ENCODE data around the gene IGSF21. TPM values are rescaled to one million over a fixed set of nuclear protein-coding genes. Genes with fewer than 3 reads are reported as not detected.

Gene IGSF21
- total and polyA plus RNA-seq, 7 experiments from 2014 or later = not detected

- no peak overlapping the region for H3K27ac Mint-ChIP-seq
- peaks cover 4 to 35% (median 26%) of the 10 kb centered on the region in 5 donors for H3K27me3 Mint-ChIP-seq
- no peak for DNase-seq
- no peak overlapping the region for H3K4me3 Mint-ChIP-seq
- no peak for ATAC-seq
- Histone ChIP-seq H3K4me3 (ENCODE audit: low read length) (no peak overlapping the region), H3K4me1 (ENCODE audit: control insufficient read depth in 2 of 2, insufficient read depth in 2 of 2, low read length in 2 of 2) (no peaks in the 10 kb centered on the region), H3K27me3 (ENCODE audit: control insufficient read depth in 2 of 2, insufficient read depth in 2 of 2, low read length in 2 of 2) (no peaks in the 10 kb centered on the region), H3K36me3 (ENCODE audit: control insufficient read depth in 2 of 3, insufficient read depth in 3 of 3, low read length in 3 of 3) (no peaks in the 10 kb centered on the region), H3K27ac (ENCODE audit: low read depth, low read length) (no peak overlapping the region), H3K9me3 (ENCODE audit: control insufficient read depth in 2 of 3, low read length in 3 of 3) (no peaks in the 10 kb centered on the region)
- intact Hi-C loops (cut with micrococcal nuclease) = no loop called here
- CTCF ChIA-PET = no interaction called here
- peaks cover 0 to 2% (median 0%) of the 10 kb centered on the region in 7 donors for H3K4me1 Mint-ChIP-seq
- H3K9me3 Mint-ChIP-seq = peaks cover 0 to 3% (median 0%) of the 10 kb centered on the region in 11 donors
- POLR2A ChIA-PET = no interaction called here
- no peaks in the 10 kb centered on the region for H3K36me3 Mint-ChIP-seq
These were observed 291.4 kb downstream of the IGSF21 start for GRCh38 chr1:18398791-18399530.

GRCh38 chr1:18400347-18401102, 292.9 kb downstream of the IGSF21 start:
- Histone ChIP-seq H3K4me3 (ENCODE audit: low read length) (no peak overlapping the region), H3K27me3 (ENCODE audit: control insufficient read depth in 2 of 2, insufficient read depth in 2 of 2, low read length in 2 of 2) (no peaks in the 10 kb centered on the region), H3K27ac (ENCODE audit: low read depth, low read length) (no peak overlapping the region), H3K36me3 (ENCODE audit: control insufficient read depth in 2 of 3, insufficient read depth in 3 of 3, low read length in 3 of 3) (no peaks in the 10 kb centered on the region), H3K9me3 (ENCODE audit: control insufficient read depth in 2 of 3, low read length in 3 of 3) (no peaks in the 10 kb centered on the region), H3K4me1 (ENCODE audit: control insufficient read depth in 2 of 2, insufficient read depth in 2 of 2, low read length in 2 of 2) (no peaks in the 10 kb centered on the region)
- ChIA-PET CTCF (interaction anchor here (0.5 kb wide), 1 partner anchor 168 kb away, joined by 3 read pairs; no protein-coding TSS in a partner anchor), POLR2A (no interaction called here)
- Mint-ChIP-seq H3K36me3 (no peaks in the 10 kb centered on the region), H3K9me3 (peaks cover 0 to 2% (median 0%) of the 10 kb centered on the region in 11 donors), H3K27me3 (peaks cover 4 to 48% (median 32%) of the 10 kb centered on the region in 5 donors), H3K4me3 (no peak overlapping the region), H3K27ac (no peak overlapping the region), H3K4me1 (peaks cover 0 to 3% (median 0%) of the 10 kb centered on the region in 7 donors)
- DNase-seq (no peak), ATAC-seq (no peak)
- intact Hi-C loops (cut with micrococcal nuclease) = no loop called here

GRCh38 chr1:18401921-18402320, 294.3 kb downstream of the IGSF21 start:
- no peaks in the 10 kb centered on the region for H3K36me3 ChIP-seq (ENCODE audit: control insufficient read depth in 2 of 3, insufficient read depth in 3 of 3, low read length in 3 of 3)
- H3K27ac ChIP-seq (ENCODE audit: low read depth, low read length) = no peak overlapping the region
- H3K4me3 ChIP-seq (ENCODE audit: low read length) = no peak overlapping the region
- peaks cover 0 to 3% (median 0%) of the 10 kb centered on the region in 5 donors for H3K36me3 Mint-ChIP-seq
- intact Hi-C loops (cut with micrococcal nuclease) = no loop called here
- H3K4me1 ChIP-seq (ENCODE audit: control insufficient read depth in 2 of 2, insufficient read depth in 2 of 2, low read length in 2 of 2) = no peaks in the 10 kb centered on the region
- ChIA-PET CTCF (no interaction called here), POLR2A (no interaction called here)
- no peak overlapping the region for H3K27ac Mint-ChIP-seq
- DNase-seq (no peak), ATAC-seq (no peak)
- no peaks in the 10 kb centered on the region for H3K27me3 ChIP-seq (ENCODE audit: control insufficient read depth in 2 of 2, insufficient read depth in 2 of 2, low read length in 2 of 2)
- peaks cover 4 to 52% (median 40%) of the 10 kb centered on the region in 5 donors for H3K27me3 Mint-ChIP-seq
- H3K4me3 Mint-ChIP-seq = no peak overlapping the region
- H3K4me1 Mint-ChIP-seq = peaks cover 0 to 5% (median 0%) of the 10 kb centered on the region in 7 donors
- H3K9me3 Mint-ChIP-seq = peaks cover 0 to 2% (median 0%) of the 10 kb centered on the region in 11 donors
- H3K9me3 ChIP-seq (ENCODE audit: control insufficient read depth in 2 of 3, low read length in 3 of 3) = no peaks in the 10 kb centered on the region

GRCh38 chr1:18404460-18404859, 296.9 kb downstream of the IGSF21 start:
- Histone ChIP-seq H3K27me3 (ENCODE audit: control insufficient read depth in 2 of 2, insufficient read depth in 2 of 2, low read length in 2 of 2) (no peaks in the 10 kb centered on the region), H3K4me3 (ENCODE audit: low read length) (no peak overlapping the region), H3K27ac (ENCODE audit: low read depth, low read length) (no peak overlapping the region), H3K36me3 (ENCODE audit: control insufficient read depth in 2 of 3, insufficient read depth in 3 of 3, low read length in 3 of 3) (no peaks in the 10 kb centered on the region), H3K4me1 (ENCODE audit: control insufficient read depth in 2 of 2, insufficient read depth in 2 of 2, low read length in 2 of 2) (no peaks in the 10 kb centered on the region), H3K9me3 (ENCODE audit: control insufficient read depth in 2 of 3, low read length in 3 of 3) (no peaks in the 10 kb centered on the region)
- Mint-ChIP-seq H3K27ac (no peak overlapping the region), H3K4me1 (peaks cover 0 to 5% (median 0%) of the 10 kb centered on the region in 7 donors), H3K36me3 (peaks cover 0 to 3% (median 0%) of the 10 kb centered on the region in 5 donors), H3K9me3 (peaks cover 0 to 3% (median 0%) of the 10 kb centered on the region in 11 donors), H3K27me3 (peaks cover 4 to 41% (median 30%) of the 10 kb centered on the region in 5 donors), H3K4me3 (no peak overlapping the region)
- intact Hi-C loops (cut with micrococcal nuclease) = no loop called here
- ATAC-seq = no peak
- no peak for DNase-seq
- ChIA-PET POLR2A (no interaction called here), CTCF (no interaction called here)

- Histone ChIP-seq H3K9me3 (ENCODE audit: control insufficient read depth in 2 of 3, low read length in 3 of 3) (peaks cover 0 to 21% (median 0%) of the 10 kb centered on the region in 3 experiments), H3K36me3 (ENCODE audit: control insufficient read depth in 2 of 3, insufficient read depth in 3 of 3, low read length in 3 of 3) (no peaks in the 10 kb centered on the region), H3K4me3 (ENCODE audit: low read length) (no peak overlapping the region), H3K27me3 (ENCODE audit: control insufficient read depth in 2 of 2, insufficient read depth in 2 of 2, low read length in 2 of 2) (no peaks in the 10 kb centered on the region), H3K27ac (ENCODE audit: low read depth, low read length) (no peak overlapping the region), H3K4me1 (ENCODE audit: control insufficient read depth in 2 of 2, insufficient read depth in 2 of 2, low read length in 2 of 2) (no peaks in the 10 kb centered on the region)
- intact Hi-C loops (cut with micrococcal nuclease) = no loop called here
- peaks cover 0 to 14% (median 6%) of the 10 kb centered on the region in 11 donors for H3K9me3 Mint-ChIP-seq
- POLR2A ChIA-PET = no interaction called here
- H3K4me3 Mint-ChIP-seq = no peak overlapping the region
- CTCF ChIA-PET = no interaction called here
- DNase-seq = no peak
- H3K4me1 Mint-ChIP-seq = peaks cover 0 to 3% (median 0%) of the 10 kb centered on the region in 7 donors
- H3K27ac Mint-ChIP-seq = no peak overlapping the region
- H3K36me3 Mint-ChIP-seq = peaks cover 0 to 3% (median 0%) of the 10 kb centered on the region in 5 donors
- peaks cover 4 to 37% (median 30%) of the 10 kb centered on the region in 5 donors for H3K27me3 Mint-ChIP-seq
- ATAC-seq = no peak
These were observed 299.8 kb downstream of the IGSF21 start for GRCh38 chr1:18407166-18408045.

- Histone ChIP-seq H3K27me3 (ENCODE audit: control insufficient read depth in 2 of 2, insufficient read depth in 2 of 2, low read length in 2 of 2) (no peaks in the 10 kb centered on the region), H3K4me3 (ENCODE audit: low read length) (no peak overlapping the region), H3K9me3 (ENCODE audit: control insufficient read depth in 2 of 3, low read length in 3 of 3) (peaks cover 0 to 23% (median 0%) of the 10 kb centered on the region in 3 experiments), H3K27ac (ENCODE audit: low read depth, low read length) (no peak overlapping the region), H3K36me3 (ENCODE audit: control insufficient read depth in 2 of 3, insufficient read depth in 3 of 3, low read length in 3 of 3) (no peaks in the 10 kb centered on the region), H3K4me1 (ENCODE audit: control insufficient read depth in 2 of 2, insufficient read depth in 2 of 2, low read length in 2 of 2) (no peaks in the 10 kb centered on the region)
- peaks cover 0 to 35% (median 20%) of the 10 kb centered on the region in 5 donors for H3K27me3 Mint-ChIP-seq
- H3K9me3 Mint-ChIP-seq = peaks cover 0 to 19% (median 10%) of the 10 kb centered on the region in 11 donors
- intact Hi-C loops (cut with micrococcal nuclease) = no loop called here
- H3K36me3 Mint-ChIP-seq = peaks cover 0 to 3% (median 0%) of the 10 kb centered on the region in 5 donors
- DNase-seq = no peak
- H3K27ac Mint-ChIP-seq = no peak overlapping the region
- CTCF ChIA-PET = no interaction called here
- no peak for ATAC-seq
- peaks cover 0 to 3% (median 0%) of the 10 kb centered on the region in 7 donors for H3K4me1 Mint-ChIP-seq
- POLR2A ChIA-PET = no interaction called here
- H3K4me3 Mint-ChIP-seq = no peak overlapping the region
These were observed 301.2 kb downstream of the IGSF21 start for GRCh38 chr1:18408656-18409370.
